Mucosa of stomach (tissue), 1 donor: ENCODE measurements around the gene BEND7.

Experiments
- H3K27me3 ChIP-seq: one replicate; pipeline ENCODE4 v1.7.0; 2013; ENCODE audit warnings: mild to moderate bottlenecking, low read length; ENCODE audit not compliant: control insufficient read depth, insufficient read depth
- H3K36me3 ChIP-seq: one replicate; pipeline ENCODE4 v1.7.0; 2013; ENCODE audit warnings: low read length; ENCODE audit not compliant: control insufficient read depth, insufficient read depth
- H3K4me1 ChIP-seq: one replicate; pipeline ENCODE4 v1.7.0; 2013; ENCODE audit warnings: mild to moderate bottlenecking, low read length; ENCODE audit not compliant: control insufficient read depth, insufficient read depth
- H3K4me3 ChIP-seq: one replicate; pipeline ENCODE4 v1.7.0; 2013; ENCODE audit warnings: low read length
- H3K9ac ChIP-seq: one replicate; pipeline ENCODE4 v1.7.0; 2013; ENCODE audit warnings: mild to moderate bottlenecking, low read length, moderate library complexity
- H3K9me3 ChIP-seq: one replicate; pipeline ENCODE4 v1.7.0; 2013; ENCODE audit warnings: mild to moderate bottlenecking, low read length, moderate library complexity; ENCODE audit not compliant: control insufficient read depth
- donor health status: Pancreatic carcinoma.

The BEND7 gene

DNA sequence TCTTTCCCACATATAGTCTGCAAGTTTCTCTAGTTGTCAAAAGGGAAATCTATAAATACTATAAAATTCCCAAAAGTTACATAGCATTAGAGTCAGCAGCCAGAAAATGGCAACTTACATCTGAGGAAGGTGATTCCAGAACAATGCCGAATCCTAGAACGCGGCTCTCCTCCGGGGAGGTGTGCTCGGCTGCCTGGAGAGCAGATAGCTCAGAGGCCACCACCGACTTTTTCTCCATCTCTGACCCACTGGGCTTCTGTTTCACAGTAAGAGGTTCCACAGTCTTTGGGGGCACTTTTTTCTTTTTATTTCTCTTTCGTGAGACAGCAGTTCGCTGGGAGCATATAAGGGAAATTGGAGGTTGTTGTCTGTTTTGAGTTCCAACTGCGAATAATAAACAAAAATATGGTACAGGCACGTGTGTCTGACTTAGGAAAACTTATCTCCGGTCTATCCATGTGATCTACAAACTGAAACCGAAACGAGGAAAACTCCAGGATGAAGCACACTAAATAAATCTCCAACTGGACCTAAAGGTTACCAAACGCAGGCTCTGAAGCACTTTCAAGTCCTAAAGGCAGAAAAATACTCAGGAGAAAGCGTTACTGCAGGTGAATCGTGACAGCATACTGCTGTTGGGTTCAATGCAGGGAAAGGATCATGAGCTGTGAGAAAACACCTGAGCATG, 36.2 kb downstream of the BEND7 start:
- no peaks in the 10 kb centered on the region for H3K4me1 ChIP-seq
- no peak overlapping the region for H3K4me3 ChIP-seq
- H3K27me3 ChIP-seq = no peaks in the 10 kb centered on the region
- H3K9me3 ChIP-seq = no peaks in the 10 kb centered on the region
- no peaks in the 10 kb centered on the region for H3K36me3 ChIP-seq
- peak overlapping the region; percentile 50 for H3K9ac ChIP-seq

DNA sequence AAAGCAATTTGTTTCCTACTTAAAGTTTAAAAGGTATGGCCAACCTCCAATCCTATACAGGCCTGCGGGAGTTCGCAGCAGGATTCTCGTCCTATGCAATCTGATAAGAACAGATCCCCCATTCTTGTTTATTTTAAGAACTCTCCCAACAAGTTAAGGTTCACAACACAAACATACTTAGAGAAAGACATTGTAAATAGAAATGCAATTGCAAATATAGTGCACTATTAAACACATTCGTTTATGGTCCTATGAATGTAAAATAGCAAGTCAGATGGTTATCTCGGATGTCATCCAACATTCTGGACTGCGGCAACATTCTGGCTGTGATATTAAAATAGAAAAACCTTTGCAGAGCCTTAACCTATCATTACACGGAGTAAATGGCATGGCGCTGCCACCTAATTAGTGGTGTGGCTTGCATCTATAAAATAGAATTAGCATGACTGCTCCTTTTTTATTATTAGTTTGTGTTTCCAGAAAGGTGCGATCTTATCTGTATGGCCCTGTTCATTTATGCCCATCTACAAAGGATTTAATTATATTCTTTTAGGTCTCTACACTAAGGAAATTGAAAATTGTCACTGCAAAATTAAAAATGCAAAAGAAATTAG, 37.0 kb downstream of the BEND7 start:
- no peaks in the 10 kb centered on the region for H3K36me3 ChIP-seq
- H3K4me3 ChIP-seq = no peak overlapping the region
- H3K9ac ChIP-seq = no peak overlapping the region
- no peaks in the 10 kb centered on the region for H3K27me3 ChIP-seq
- no peaks in the 10 kb centered on the region for H3K9me3 ChIP-seq
- H3K4me1 ChIP-seq = no peaks in the 10 kb centered on the region

- no peak overlapping the region for H3K9ac ChIP-seq
- H3K9me3 ChIP-seq = no peaks in the 10 kb centered on the region
- no peaks in the 10 kb centered on the region for H3K36me3 ChIP-seq
- no peaks in the 10 kb centered on the region for H3K27me3 ChIP-seq
- no peaks in the 10 kb centered on the region for H3K4me1 ChIP-seq
- H3K4me3 ChIP-seq = no peak overlapping the region
These were observed 38.3 kb downstream of the BEND7 start for GRCh38 chr10:13490503-13490902.

GRCh38 chr10:13489035-13489599, 39.7 kb downstream of the BEND7 start:
- Histone ChIP-seq H3K36me3 (no peaks in the 10 kb centered on the region), H3K4me1 (no peaks in the 10 kb centered on the region), H3K27me3 (no peaks in the 10 kb centered on the region), H3K4me3 (no peak overlapping the region), H3K9me3 (no peaks in the 10 kb centered on the region), H3K9ac (no peak overlapping the region)

GRCh38 chr10:13485623-13486022, 43.2 kb downstream of the BEND7 start:
- Histone ChIP-seq H3K36me3 (no peaks in the 10 kb centered on the region), H3K27me3 (no peaks in the 10 kb centered on the region)

GRCh38 chr10:13483951-13484350, 44.9 kb downstream of the BEND7 start:
- H3K4me3 ChIP-seq = no peak overlapping the region
- no peaks in the 10 kb centered on the region for H3K9me3 ChIP-seq
- H3K36me3 ChIP-seq = no peaks in the 10 kb centered on the region
- H3K9ac ChIP-seq = peak overlapping the region; percentile 23
- no peaks in the 10 kb centered on the region for H3K27me3 ChIP-seq
- peaks cover 14% of the 10 kb centered on the region for H3K4me1 ChIP-seq

More at GRCh38 chr10:13485623-13486022, 43.2 kb downstream of the BEND7 start:
- Histone ChIP-seq H3K9me3 (no peaks in the 10 kb centered on the region), H3K4me1 (peaks cover 14% of the 10 kb centered on the region), H3K9ac (no peak overlapping the region), H3K4me3 (no peak overlapping the region)

GRCh38 chr10:13483073-13483472, 45.7 kb downstream of the BEND7 start:
- H3K27me3 ChIP-seq = no peaks in the 10 kb centered on the region
- no peaks in the 10 kb centered on the region for H3K9me3 ChIP-seq
- no peak overlapping the region for H3K4me3 ChIP-seq
- no peak overlapping the region for H3K9ac ChIP-seq
- no peaks in the 10 kb centered on the region for H3K36me3 ChIP-seq
- peaks cover 14% of the 10 kb centered on the region for H3K4me1 ChIP-seq

- Histone ChIP-seq H3K4me3 (no peak overlapping the region), H3K9me3 (no peaks in the 10 kb centered on the region), H3K36me3 (no peaks in the 10 kb centered on the region), H3K27me3 (no peaks in the 10 kb centered on the region), H3K4me1 (peaks cover 14% of the 10 kb centered on the region), H3K9ac (no peak overlapping the region)
These were observed 47.1 kb downstream of the BEND7 start for GRCh38 chr10:13481690-13482089.

GRCh38 chr10:13475124-13475523, 53.7 kb downstream of the BEND7 start:
- H3K27me3 ChIP-seq = no peaks in the 10 kb centered on the region
- H3K9me3 ChIP-seq = no peaks in the 10 kb centered on the region
- H3K4me3 ChIP-seq = no peak overlapping the region
- no peak overlapping the region for H3K9ac ChIP-seq
- H3K36me3 ChIP-seq = no peaks in the 10 kb centered on the region
- H3K4me1 ChIP-seq = no peaks in the 10 kb centered on the region

DNA sequence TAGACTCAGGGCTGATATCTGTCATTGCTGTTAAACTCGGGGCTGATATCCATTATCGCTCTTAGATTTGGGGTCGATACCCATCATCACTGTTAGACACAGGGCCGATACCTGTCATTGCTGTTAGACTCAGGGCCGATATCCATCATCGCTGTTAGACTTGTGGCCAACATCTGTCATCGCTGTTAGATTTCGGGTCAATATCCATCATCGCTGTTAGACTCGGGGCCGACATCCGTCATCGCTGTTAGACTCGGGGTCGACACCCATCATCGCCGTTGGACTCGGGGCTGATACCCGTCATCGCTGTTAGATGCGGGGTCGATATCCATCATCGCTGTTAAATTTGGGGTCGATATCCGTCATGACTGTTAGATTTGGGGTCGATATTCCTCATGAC, 54.8 kb downstream of the BEND7 start:
- Histone ChIP-seq H3K4me3 (no peak overlapping the region), H3K4me1 (no peaks in the 10 kb centered on the region), H3K9ac (no peak overlapping the region), H3K36me3 (no peaks in the 10 kb centered on the region), H3K27me3 (no peaks in the 10 kb centered on the region), H3K9me3 (no peaks in the 10 kb centered on the region)

DNA sequence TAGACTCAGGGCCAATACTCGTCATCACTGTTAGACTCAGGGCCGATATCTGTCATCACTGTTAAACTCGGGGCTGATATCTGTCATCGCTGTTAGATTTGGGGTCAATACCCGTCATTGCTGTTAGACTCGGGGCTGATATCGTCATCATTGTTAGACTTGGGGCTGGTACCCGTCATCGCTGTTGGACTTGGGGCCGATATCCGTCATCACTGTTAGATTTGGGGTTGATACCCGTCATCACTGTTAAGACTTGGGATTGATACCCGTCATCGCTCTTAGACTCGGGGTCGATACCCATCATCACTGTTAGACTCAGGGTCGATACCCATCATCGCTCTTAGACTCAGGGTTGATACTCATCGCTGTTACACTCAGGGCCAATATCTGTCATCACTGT, 56.5 kb downstream of the BEND7 start:
- H3K4me1 ChIP-seq = no peaks in the 10 kb centered on the region
- H3K4me3 ChIP-seq = no peak overlapping the region
- H3K9ac ChIP-seq = no peak overlapping the region
- no peaks in the 10 kb centered on the region for H3K27me3 ChIP-seq
- H3K36me3 ChIP-seq = no peaks in the 10 kb centered on the region
- no peaks in the 10 kb centered on the region for H3K9me3 ChIP-seq

DNA sequence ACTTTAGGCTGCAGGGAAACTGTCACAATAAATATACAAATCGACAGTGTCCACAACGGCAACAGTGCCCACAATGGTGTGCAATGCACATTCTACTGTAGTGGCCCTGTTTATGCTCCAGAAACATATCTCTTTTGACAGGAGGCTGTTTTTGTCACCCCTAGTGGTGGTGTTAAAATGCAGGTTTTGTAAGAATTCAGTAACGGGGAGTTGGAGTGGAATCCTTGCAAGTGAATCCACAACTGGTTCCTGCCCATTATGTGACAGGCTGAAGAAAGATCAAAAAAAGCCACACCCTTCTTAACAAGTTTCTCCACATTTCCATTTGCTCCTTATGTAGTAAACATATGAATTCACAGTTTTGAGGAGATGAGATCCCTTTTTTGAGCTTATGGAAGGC, 58.5 kb downstream of the BEND7 start:
- Histone ChIP-seq H3K4me1 (no peaks in the 10 kb centered on the region), H3K9me3 (no peaks in the 10 kb centered on the region), H3K4me3 (no peak overlapping the region), H3K27me3 (no peaks in the 10 kb centered on the region), H3K36me3 (no peaks in the 10 kb centered on the region), H3K9ac (no peak overlapping the region)
